ENCODE measurements around the gene PARD6G. TPM values are rescaled to one million over a fixed set of nuclear protein-coding genes. Genes with fewer than 3 reads are reported as not detected.
"Not testable (repeated sequence)": the region's sequence is repeated elsewhere in the genome, so short reads cannot be mapped to it uniquely, and the experiment has no call there.

Gene PARD6G
- 1 to 10 TPM; 1.1 to 3.5 TPM for total RNA-seq
- 0.08 to 0.35 reads per million in 2 donors for total RNA-seq

- Mint-ChIP-seq H3K27me3 (peaks cover 40% of the 10 kb centered on the region), H3K36me3 (ENCODE audit: low read depth) (peaks cover 4% of the 10 kb centered on the region)
- peak; percentile 30 to 46 (median 46) for DNase-seq
Observed at GRCh38 chr18:80247393-80247841, at the start of gene PARD6G. Gene PARD6G (minus strand): TSS chr18:80247514. CDS start chr18:80247348, 166 bp downstream.

GRCh38 chr18:80262241-80263033 lies 15.1 kb upstream of the PARD6G start:
- not testable (repeated sequence) for H3K9me3 ChIP-seq (ENCODE audit: control insufficient read depth, low read length, poor library complexity, severe bottlenecking); H3K27me3 Mint-ChIP-seq; H3K4me1 Mint-ChIP-seq; H3K36me3 Mint-ChIP-seq (ENCODE audit: low read depth)
- H3K27ac Mint-ChIP-seq: peak overlapping the region; percentile 67
- peak overlapping the region; percentile 55 for H3K4me3 Mint-ChIP-seq
- DNase-seq: peak in 2 of 3 donors; percentile 19 to 25
- ATAC-seq: peak; percentile 71

More at GRCh38 chr18:80247393-80247841, at the start of gene PARD6G:
- peak; percentile 87 for ATAC-seq
- H3K4me1 Mint-ChIP-seq: no peaks in the 10 kb centered on the region
- H3K27ac Mint-ChIP-seq: no peak within 1 kb of the TSS
- peak within 1 kb of the TSS; percentile 84 for H3K4me3 Mint-ChIP-seq
- no peaks in the 10 kb centered on the region for H3K9me3 ChIP-seq (ENCODE audit: control insufficient read depth, low read length, poor library complexity, severe bottlenecking)

- H3K9me3 ChIP-seq (ENCODE audit: control insufficient read depth, low read length, poor library complexity, severe bottlenecking): no peaks in the 10 kb centered on the region
- no peaks in the 10 kb centered on the region for H3K36me3 Mint-ChIP-seq (ENCODE audit: low read depth)
- no peak overlapping the region for H3K4me3 Mint-ChIP-seq
- H3K27ac Mint-ChIP-seq: no peak overlapping the region
- peaks cover 16% of the 10 kb centered on the region for H3K27me3 Mint-ChIP-seq
- H3K4me1 Mint-ChIP-seq: peaks cover 5% of the 10 kb centered on the region
- ATAC-seq (no peak), DNase-seq (no peak)
Observed at GRCh38 chr18:80259610-80260009, 12.3 kb upstream of the PARD6G start.

GRCh38 chr18:80258640-80259039 lies 11.3 kb upstream of the PARD6G start:
- Mint-ChIP-seq H3K27me3 (peaks cover 16% of the 10 kb centered on the region), H3K4me1 (peaks cover 5% of the 10 kb centered on the region), H3K36me3 (ENCODE audit: low read depth) (peaks cover 2% of the 10 kb centered on the region), H3K27ac (no peak overlapping the region), H3K4me3 (no peak overlapping the region)
- no peaks in the 10 kb centered on the region for H3K9me3 ChIP-seq (ENCODE audit: control insufficient read depth, low read length, poor library complexity, severe bottlenecking)
- DNase-seq (no peak), ATAC-seq (no peak)

- ATAC-seq: not testable (repeated sequence)
Observed at GRCh38 chr18:80257579-80258543, 10.5 kb upstream of the PARD6G start.

GRCh38 chr18:80254971-80255500 lies 7.7 kb upstream of the PARD6G start:
- H3K4me1 Mint-ChIP-seq: peaks cover 5% of the 10 kb centered on the region
- no peak for DNase-seq
- peaks cover 2% of the 10 kb centered on the region for H3K36me3 Mint-ChIP-seq (ENCODE audit: low read depth)

More at GRCh38 chr18:80257579-80258543, 10.5 kb upstream of the PARD6G start:
- peak in 1 of 3 donors; percentile 44 for DNase-seq
- H3K27ac Mint-ChIP-seq; H3K4me1 Mint-ChIP-seq; H3K9me3 ChIP-seq (ENCODE audit: control insufficient read depth, low read length, poor library complexity, severe bottlenecking); H3K4me3 Mint-ChIP-seq; H3K36me3 Mint-ChIP-seq (ENCODE audit: low read depth): not testable (repeated sequence)
- H3K27me3 Mint-ChIP-seq: peaks cover 16% of the 10 kb centered on the region

GRCh38 chr18:80253871-80254492 lies 6.7 kb upstream of the PARD6G start:
- H3K4me1 Mint-ChIP-seq: peaks cover 5% of the 10 kb centered on the region
- peaks cover 25% of the 10 kb centered on the region for H3K27me3 Mint-ChIP-seq
- ATAC-seq (peak; percentile 81), DNase-seq (peak in 1 of 3 donors; percentile 21)
- no peaks in the 10 kb centered on the region for H3K9me3 ChIP-seq (ENCODE audit: control insufficient read depth, low read length, poor library complexity, severe bottlenecking)
- no peak overlapping the region for H3K4me3 Mint-ChIP-seq
- peaks cover 2% of the 10 kb centered on the region for H3K36me3 Mint-ChIP-seq (ENCODE audit: low read depth)
- H3K27ac Mint-ChIP-seq: no peak overlapping the region

More at GRCh38 chr18:80254971-80255500, 7.7 kb upstream of the PARD6G start:
- H3K27me3 Mint-ChIP-seq: peaks cover 17% of the 10 kb centered on the region
- H3K9me3 ChIP-seq (ENCODE audit: control insufficient read depth, low read length, poor library complexity, severe bottlenecking): no peaks in the 10 kb centered on the region
- H3K27ac Mint-ChIP-seq: no peak overlapping the region
- no peak overlapping the region for H3K4me3 Mint-ChIP-seq
- no peak for ATAC-seq

GRCh38 chr18:80253236-80253635 lies 5.9 kb upstream of the PARD6G start:
- Mint-ChIP-seq H3K27me3 (peaks cover 25% of the 10 kb centered on the region), H3K4me1 (peaks cover 5% of the 10 kb centered on the region), H3K4me3 (no peak overlapping the region), H3K27ac (no peak overlapping the region), H3K36me3 (ENCODE audit: low read depth) (peaks cover 2% of the 10 kb centered on the region)
- H3K9me3 ChIP-seq (ENCODE audit: control insufficient read depth, low read length, poor library complexity, severe bottlenecking): no peaks in the 10 kb centered on the region
- DNase-seq (no peak), ATAC-seq (no peak)

- no peak overlapping the region for H3K4me3 Mint-ChIP-seq
- H3K4me1 Mint-ChIP-seq: peaks cover 3% of the 10 kb centered on the region
- peaks cover 2% of the 10 kb centered on the region for H3K36me3 Mint-ChIP-seq (ENCODE audit: low read depth)
- DNase-seq (no peak), ATAC-seq (no peak)
- H3K27ac Mint-ChIP-seq: no peak overlapping the region
- no peaks in the 10 kb centered on the region for H3K9me3 ChIP-seq (ENCODE audit: control insufficient read depth, low read length, poor library complexity, severe bottlenecking)
- peaks cover 21% of the 10 kb centered on the region for H3K27me3 Mint-ChIP-seq
Observed at GRCh38 chr18:80252136-80252535, 4.8 kb upstream of the PARD6G start.

- DNase-seq: no peak
- no peak overlapping the region for H3K27ac Mint-ChIP-seq
- no peak overlapping the region for H3K4me3 Mint-ChIP-seq
- H3K9me3 ChIP-seq (ENCODE audit: control insufficient read depth, low read length, poor library complexity, severe bottlenecking): no peaks in the 10 kb centered on the region
- H3K36me3 Mint-ChIP-seq (ENCODE audit: low read depth): peaks cover 2% of the 10 kb centered on the region
- H3K4me1 Mint-ChIP-seq: no peaks in the 10 kb centered on the region
- ATAC-seq: no peak
- peaks cover 16% of the 10 kb centered on the region for H3K27me3 Mint-ChIP-seq
Observed at GRCh38 chr18:80251700-80252099, 4.4 kb upstream of the PARD6G start.

- no peak overlapping the region for H3K4me3 Mint-ChIP-seq
- ATAC-seq (no peak), DNase-seq (no peak)
- H3K27me3 Mint-ChIP-seq: peaks cover 14% of the 10 kb centered on the region
- H3K9me3 ChIP-seq (ENCODE audit: control insufficient read depth, low read length, poor library complexity, severe bottlenecking): no peaks in the 10 kb centered on the region
- no peak overlapping the region for H3K27ac Mint-ChIP-seq
- H3K4me1 Mint-ChIP-seq: no peaks in the 10 kb centered on the region
- H3K36me3 Mint-ChIP-seq (ENCODE audit: low read depth): peaks cover 2% of the 10 kb centered on the region
Observed at GRCh38 chr18:80250740-80251364, 3.5 kb upstream of the PARD6G start.

All from T-helper 17 cell (primary cell).